Panc1 (cell line): ENCODE measurements around the gene FRRS1. TPM values are rescaled to one million over a fixed set of nuclear protein-coding genes. Genes with fewer than 3 reads are reported as not detected.

ENCODE experiments used
- ATAC-seq: fragments of 200-7000 bp; cut with Tn5 transposase; 2 replicates; pipeline ENCODE4 v1.9.1; 2020; ENCODE audit warnings: mild to moderate bottlenecking, moderate library complexity
- BruUV-seq: library from RNA; stranded (reverse); fragments of 400-500 nt; replicated peaks from 2 replicates; lab custom pipeline; 2021; lab: Mats Ljungman, UMichigan
- CTCF ChIA-PET: fragments of 300-600 bp; sonication (Branson Sonifier 250); formaldehyde crosslinking; loops from one replicate; lab custom pipeline; 2022; ENCODE audit warnings: antibody characterized with exemption; lab: Charles Lee
- POLR2A ChIA-PET: fragments of 300-600 bp; sonication (Branson Sonifier 250); formaldehyde crosslinking; loops from one replicate; lab custom pipeline; 2022; ENCODE audit warnings: antibody characterized with exemption; lab: Charles Lee
- DNase-seq: peaks from one replicate; pipeline ENCODE4 v3.0.0-alpha.2; 2010; ENCODE audit warnings: low read depth, low spot score
- H3K27ac ChIP-seq: 2 replicates; pipeline ENCODE4 v1.5.1; 2011; ENCODE audit warnings: mild to moderate bottlenecking, low read length, inconsistent platforms
- H3K27me3 ChIP-seq: fragments of 200-500 bp; sonication (Bioruptor generic); 2 replicates; pipeline ENCODE4 v1.6.0; 2014; ENCODE audit warnings: low read length, inconsistent platforms; ENCODE audit not compliant: control insufficient read depth, insufficient read depth
- H3K36me3 ChIP-seq: fragments of 200-500 bp; sonication (Bioruptor generic); 2 replicates; pipeline ENCODE4 v1.5.1; 2014; ENCODE audit warnings: inconsistent platforms, mild to moderate bottlenecking, low read length, moderate library complexity; ENCODE audit not compliant: control insufficient read depth, insufficient read depth
- H3K4me1 ChIP-seq: 2 replicates; pipeline ENCODE4 v1.5.1; 2011; ENCODE audit warnings: inconsistent platforms, mild to moderate bottlenecking, low read length, moderate library complexity; ENCODE audit not compliant: control insufficient read depth, insufficient read depth
- H3K4me3 ChIP-seq, 2 experiments: 2 replicates each; pipeline ENCODE4 v1.5.1; 2011 to 2012; ENCODE audit warnings: low read depth in 2 of 2, low read length in 2 of 2, mild to moderate bottlenecking in 2 of 2, inconsistent platforms in 1 of 2, moderate library complexity in 1 of 2
- H3K9me3 ChIP-seq: fragments of 200-500 bp; sonication (Bioruptor generic); 2 replicates; pipeline ENCODE4 v1.5.1; 2014; ENCODE audit warnings: low read depth, mild to moderate bottlenecking, inconsistent platforms, low read length, moderate library complexity; ENCODE audit not compliant: control insufficient read depth, insufficient read depth
- CTCF ChIP-seq: fragments of 450-650 bp; IDR thresholded peaks from 2 replicates; pipeline ENCODE4 v1.5.1; 2017; ENCODE audit warnings: mild to moderate bottlenecking
- POLR2AphosphoS5 ChIP-seq: IDR thresholded peaks from 2 replicates; pipeline ENCODE4 v1.6.1; 2012; ENCODE audit warnings: mild to moderate bottlenecking, low read depth, low read length, moderate library complexity
- REST ChIP-seq, 2 experiments: IDR thresholded peaks; 2 replicates each; pipeline ENCODE4 v1.6.1; 2011 to 2012; ENCODE audit warnings: low read depth in 2 of 2, control low read depth in 1 of 2, low read length in 1 of 2, mild to moderate bottlenecking in 1 of 2, moderate library complexity in 1 of 2; ENCODE audit not compliant: insufficient read depth in 1 of 2
- SIN3A ChIP-seq: IDR thresholded peaks from 2 replicates; pipeline ENCODE4 v1.6.1; 2012; ENCODE audit warnings: low read depth, mild to moderate bottlenecking, low read length, moderate library complexity, borderline replicate concordance; ENCODE audit not compliant: insufficient read depth
- TCF7L2 ChIP-seq: IDR thresholded peaks from 2 replicates; pipeline ENCODE4 v1.6.1; 2011; ENCODE audit warnings: mild to moderate bottlenecking, low read depth, low read length, inconsistent platforms
- in situ Hi-C: cut with HindIII; loops from 2 replicates; pipeline ENCODE4 v1.10.0; 2016; ENCODE audit warnings: low sequenced_read_pairs, low pct_unique_long_range_greater_than_20kb
- intact Hi-C: fragments of 100-400 bp; cut with micrococcal nuclease; formaldehyde crosslinking; loops from one replicate; pipeline ENCODE4 v1.10.0; 2022; ENCODE audit not compliant: unreplicated experiment
- total RNA-seq: library from RNA; stranded (reverse); gene quantifications from one replicate; pipeline ENCODE4 v1.2.1, GENCODE V29; 2021; ENCODE audit not compliant: unreplicated experiment

FRRS1 gene
- total RNA-seq, 1 experiment from 2014 or later: 1.2 TPM

- BruUV-seq: no TSS peak
- POLR2A ChIA-PET: interaction anchor here (0.6 kb wide), 1 partner anchor 383 kb away, joined by 3 read pairs; no protein-coding TSS in a partner anchor
These were observed 38.8 kb downstream of the FRRS1 start for GRCh38 chr1:99727575-99728185.

GRCh38 chr1:99726818-99727217 is 39.6 kb downstream of the FRRS1 start:
- ChIA-PET CTCF (no interaction called here), POLR2A (no interaction called here)
- intact Hi-C loops: no loop called here
- TF ChIP-seq REST (IDR thresholded peaks at IDR 0.05; ENCODE audit: insufficient read depth in 1 of 2, low read depth in 2 of 2, low read length in 1 of 2): no peak
- TF ChIP-seq SIN3A: no peak
- TF ChIP-seq POLR2AphosphoS5: no peak
- TF ChIP-seq CTCF: no peak
- TF ChIP-seq TCF7L2: no peak
- Histone ChIP-seq H3K4me3 (no peak overlapping the region), H3K36me3 (no peaks in the 10 kb centered on the region), H3K9me3 (no peaks in the 10 kb centered on the region), H3K27me3 (no peaks in the 10 kb centered on the region), H3K27ac (no peak overlapping the region), H3K4me1 (no peaks in the 10 kb centered on the region)
- no TSS peak for BruUV-seq
- ATAC-seq (no peak), DNase-seq (no peak)
- in situ Hi-C loops: no loop called here

More at GRCh38 chr1:99727575-99728185, 38.8 kb downstream of the FRRS1 start:
- Histone ChIP-seq H3K27me3 (no peaks in the 10 kb centered on the region), H3K4me3 (no peak overlapping the region), H3K27ac (no peak overlapping the region), H3K4me1 (no peaks in the 10 kb centered on the region), H3K9me3 (no peaks in the 10 kb centered on the region), H3K36me3 (no peaks in the 10 kb centered on the region)
- intact Hi-C loops: no loop called here
- DNase-seq: no peak
- CTCF ChIA-PET: no interaction called here
- TF ChIP-seq REST (IDR thresholded peaks at IDR 0.05; ENCODE audit: insufficient read depth in 1 of 2, low read depth in 2 of 2, low read length in 1 of 2) (no peak), SIN3A (no peak), TCF7L2 (no peak), POLR2AphosphoS5 (no peak), CTCF (no peak)
- in situ Hi-C loops: no loop called here
- no peak for ATAC-seq
